Activated CD4-positive, alpha-beta T cell treated with anti-CD3 and anti-CD28 coated beads, Interleukin-10, Interleukin-2, amounts not matched to agents 100 ng/mL and 50 ng/mL, durations not matched to agents 16 hours and 8 hours (primary cell): ENCODE results near the gene TTC39B.

Source experiments
- DNase-seq: peaks from one replicate; pipeline ENCODE4 v3.0.0-alpha.2; 2020

TTC39B gene

GRCh38 chr9:15221746-15222145 is 85.3 kb downstream of the TTC39B start:
- DNase-seq = no peak

- DNase-seq = no peak
Measured at GRCh38 chr9:15220658-15221318, 86.2 kb downstream of the TTC39B start.

- DNase-seq = no peak
Measured at GRCh38 chr9:15219546-15219945, 87.5 kb downstream of the TTC39B start.

GRCh38 chr9:15218994-15219393 is 88.0 kb downstream of the TTC39B start:
- no peak for DNase-seq

- DNase-seq = no peak
Measured at GRCh38 chr9:15213249-15213648, 93.8 kb downstream of the TTC39B start.

- no peak for DNase-seq
Measured at GRCh38 chr9:15211815-15212495, 95.1 kb downstream of the TTC39B start.

- peak; percentile 75 for DNase-seq
Measured at GRCh38 chr9:15211160-15211814, 95.7 kb downstream of the TTC39B start.

GRCh38 chr9:15206903-15207696 is 99.9 kb downstream of the TTC39B start:
- DNase-seq = peak; percentile 10

- no peak for DNase-seq
Measured at GRCh38 chr9:15205632-15206420, 101.2 kb downstream of the TTC39B start.

- DNase-seq = no peak
Measured at GRCh38 chr9:15203581-15203980, 103.4 kb downstream of the TTC39B start.

- DNase-seq = no peak
Measured at GRCh38 chr9:15200111-15200510, 106.9 kb downstream of the TTC39B start.

GRCh38 chr9:15192856-15193255 is 114.2 kb downstream of the TTC39B start:
- no peak for DNase-seq

GRCh38 chr9:15191378-15191777 is 115.6 kb downstream of the TTC39B start:
- peak; percentile 22 for DNase-seq

- no peak for DNase-seq
Measured at GRCh38 chr9:15189481-15189880, 117.5 kb downstream of the TTC39B start.

- no peak for DNase-seq
Measured at GRCh38 chr9:15187589-15187988, 119.4 kb downstream of the TTC39B start.

- no peak for DNase-seq
Measured at GRCh38 chr9:15182730-15183129, 124.3 kb downstream of the TTC39B start.

- DNase-seq = no peak
Measured at GRCh38 chr9:15182101-15182551, 124.9 kb downstream of the TTC39B start.

- peak; percentile 27 for DNase-seq
Measured at GRCh38 chr9:15180124-15180523, 126.9 kb downstream of the TTC39B start.

- DNase-seq = no peak
Measured at GRCh38 chr9:15178631-15179030, 128.4 kb downstream of the TTC39B start.

GRCh38 chr9:15176836-15177235 is 130.2 kb downstream of the TTC39B start:
- DNase-seq = no peak

- no peak for DNase-seq
Measured at GRCh38 chr9:15163931-15164330, 143.1 kb downstream of the TTC39B start.

- DNase-seq = no peak
Measured at GRCh38 chr9:15161753-15162152, 145.3 kb downstream of the TTC39B start.
